Fibroblast of lung (primary cell): ENCODE results near the gene GAB2. TPM values are rescaled to one million over a fixed set of nuclear protein-coding genes. Genes with fewer than 3 reads are reported as not detected.
A peak's percentile ranks its signal among the peaks of the same experiment; 100 is the strongest.

ENCODE experiments used
- DNase-seq, 2 donors: peaks; one replicate each; pipeline versions ENCODE4 v3.0.0 to v3.0.0-alpha.2; 2010; ENCODE audit warnings: low read depth in 2 of 2
- H2AFZ ChIP-seq: 2 replicates; pipeline ENCODE4 v1.5.1; 2012; ENCODE audit warnings: low read length, control low read depth, inconsistent platforms
- H3K27ac ChIP-seq: 2 replicates; pipeline ENCODE4 v1.5.1; 2011; ENCODE audit warnings: low read length, control low read depth; ENCODE audit not compliant: insufficient read depth
- H3K27me3 ChIP-seq: 2 replicates; pipeline ENCODE4 v1.5.1; 2011; ENCODE audit warnings: mild to moderate bottlenecking, low read length; ENCODE audit not compliant: control insufficient read depth, insufficient read depth
- H3K36me3 ChIP-seq: 2 replicates; pipeline ENCODE4 v1.5.1; 2011; ENCODE audit warnings: low read length; ENCODE audit not compliant: control insufficient read depth, insufficient read depth
- H3K4me1 ChIP-seq: 2 replicates; pipeline ENCODE4 v1.5.1; 2011; ENCODE audit warnings: low read length; ENCODE audit not compliant: control insufficient read depth, insufficient read depth; ENCODE audit errors: extremely low read depth
- H3K4me2 ChIP-seq: 2 replicates; pipeline ENCODE4 v1.5.1; 2011; ENCODE audit warnings: low read length, control low read depth; ENCODE audit not compliant: insufficient read depth; ENCODE audit errors: extremely low read depth
- H3K4me3 ChIP-seq, 4 experiments: fragments of 200-600 bp in 1 of 4; sonication (generic) in 1 of 4; replicated peaks in 1 of 4; 2 replicates each; pipeline ENCODE4 v1.5.1; 2011 to 2016; ENCODE audit warnings: low read length in 4 of 4, low read depth in 3 of 4, mild to moderate bottlenecking in 3 of 4, control low read depth in 2 of 4, inconsistent platforms in 1 of 4, mixed read lengths in 1 of 4; ENCODE audit not compliant: insufficient read depth in 1 of 4; ENCODE audit errors: control extremely low read depth in 1 of 4
- H3K79me2 ChIP-seq: 2 replicates; pipeline ENCODE4 v1.5.1; 2012; ENCODE audit warnings: mild to moderate bottlenecking, low read length, inconsistent platforms; ENCODE audit not compliant: control insufficient read depth, insufficient read depth
- H3K9ac ChIP-seq: 2 replicates; pipeline ENCODE4 v1.5.1; 2011; ENCODE audit warnings: mild to moderate bottlenecking, low read length, control low read depth; ENCODE audit not compliant: insufficient read depth
- H3K9me3 ChIP-seq: 2 replicates; pipeline ENCODE4 v1.5.1; 2012; ENCODE audit warnings: low read depth, low read length; ENCODE audit not compliant: control insufficient read depth, insufficient read depth
- H4K20me1 ChIP-seq: 2 replicates; pipeline ENCODE4 v1.5.1; 2011; ENCODE audit warnings: low read length; ENCODE audit not compliant: control insufficient read depth, insufficient read depth; ENCODE audit errors: extremely low read depth
- EZH2 ChIP-seq: IDR thresholded peaks from 2 replicates; pipeline ENCODE4 v1.5.1; 2012; ENCODE audit warnings: low read length, control low read depth, mild to moderate bottlenecking; ENCODE audit errors: missing control alignments
- polyA plus RNA-seq, 2 donors: library from polyadenylated mRNA; depleted of rRNA in 1 of 2; stranded (reverse) in 1 of 2; unstranded in 1 of 2; fragments of >200 nt; gene quantifications; 2 replicates each; pipeline ENCODE4 v1.2.1, GENCODE V29; 2011 to 2012; ENCODE audit warnings: missing spikeins in 1 of 2
- total RNA-seq: library from RNA; depleted of rRNA; stranded (reverse); fragments of >200 nt; gene quantifications from 2 replicates; pipeline ENCODE4 v1.2.1, GENCODE V29; 2014
- TF ChIP-seq, protein P1 (sequence below), 2 donors: IDR thresholded peaks in 1 of 2; conservative IDR thresholded peaks in 1 of 2; 1 replicate in 1 of 2; 2 replicates in 1 of 2; pipeline ENCODE4 v1.5.1; 2011 to 2012; ENCODE audit warnings: low read length in 2 of 2, control low read depth in 1 of 2, inconsistent platforms in 1 of 2, low read depth in 1 of 2, mild to moderate bottlenecking in 1 of 2

Gene GAB2
- total and polyA plus RNA-seq, 2 donors (not counting 1 experiment from before 2014, with no cell fraction given): 7.1 to 14.0 TPM

DNA sequence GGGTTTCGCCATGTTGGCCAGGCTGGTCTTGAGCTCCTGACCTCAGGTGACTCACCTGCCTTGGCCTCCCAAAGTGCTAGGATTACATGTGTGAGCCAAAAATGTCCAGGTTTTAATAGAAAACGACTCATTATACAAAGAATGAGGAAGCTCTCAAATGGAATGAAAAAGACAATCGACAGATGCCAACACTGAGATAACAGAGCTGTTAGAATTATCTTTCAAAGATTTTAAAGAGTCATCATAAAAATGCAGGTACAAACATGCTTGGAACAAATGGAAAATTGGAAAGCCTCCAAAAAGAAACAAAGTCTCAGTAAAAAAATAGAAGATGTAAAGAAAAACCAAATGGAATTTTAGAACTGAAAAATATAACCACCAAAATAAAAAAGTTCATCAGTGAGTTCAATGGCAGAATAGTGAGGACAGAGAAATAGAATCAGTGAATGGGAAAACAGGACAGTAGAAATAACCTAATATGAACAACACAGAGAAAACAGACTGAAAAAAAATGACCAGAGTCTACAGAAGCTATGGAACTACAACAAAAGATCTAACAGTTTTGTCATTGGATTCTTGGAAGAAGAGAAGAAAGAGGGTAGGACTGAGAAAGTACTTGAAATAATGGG is 10.9 kb downstream of the GAB2 start:
- Histone ChIP-seq H3K79me2 (peaks cover 2% of the 10 kb centered on the region), H3K9ac (no peak overlapping the region), H3K4me2 (no peak overlapping the region), H3K9me3 (no peaks in the 10 kb centered on the region), H3K4me1 (no peaks in the 10 kb centered on the region), H3K36me3 (no peaks in the 10 kb centered on the region), H3K4me3 (no peak overlapping the region), H4K20me1 (no peaks in the 10 kb centered on the region), H2AFZ (no peak overlapping the region), H3K27ac (no peak overlapping the region), H3K27me3 (no peaks in the 10 kb centered on the region)
- no peak for TF ChIP-seq EZH2
- TF ChIP-seq, protein P1, sequence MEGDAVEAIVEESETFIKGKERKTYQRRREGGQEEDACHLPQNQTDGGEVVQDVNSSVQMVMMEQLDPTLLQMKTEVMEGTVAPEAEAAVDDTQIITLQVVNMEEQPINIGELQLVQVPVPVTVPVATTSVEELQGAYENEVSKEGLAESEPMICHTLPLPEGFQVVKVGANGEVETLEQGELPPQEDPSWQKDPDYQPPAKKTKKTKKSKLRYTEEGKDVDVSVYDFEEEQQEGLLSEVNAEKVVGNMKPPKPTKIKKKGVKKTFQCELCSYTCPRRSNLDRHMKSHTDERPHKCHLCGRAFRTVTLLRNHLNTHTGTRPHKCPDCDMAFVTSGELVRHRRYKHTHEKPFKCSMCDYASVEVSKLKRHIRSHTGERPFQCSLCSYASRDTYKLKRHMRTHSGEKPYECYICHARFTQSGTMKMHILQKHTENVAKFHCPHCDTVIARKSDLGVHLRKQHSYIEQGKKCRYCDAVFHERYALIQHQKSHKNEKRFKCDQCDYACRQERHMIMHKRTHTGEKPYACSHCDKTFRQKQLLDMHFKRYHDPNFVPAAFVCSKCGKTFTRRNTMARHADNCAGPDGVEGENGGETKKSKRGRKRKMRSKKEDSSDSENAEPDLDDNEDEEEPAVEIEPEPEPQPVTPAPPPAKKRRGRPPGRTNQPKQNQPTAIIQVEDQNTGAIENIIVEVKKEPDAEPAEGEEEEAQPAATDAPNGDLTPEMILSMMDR (conservative IDR thresholded peaks at IDR 0.05 in 1 of 2, IDR thresholded peaks at IDR 0.05 in 1 of 2; ENCODE audit: low read depth in 1 of 2, low read length in 2 of 2): no peak
- peak in 1 of 2 donors; percentile 10 for DNase-seq

DNA sequence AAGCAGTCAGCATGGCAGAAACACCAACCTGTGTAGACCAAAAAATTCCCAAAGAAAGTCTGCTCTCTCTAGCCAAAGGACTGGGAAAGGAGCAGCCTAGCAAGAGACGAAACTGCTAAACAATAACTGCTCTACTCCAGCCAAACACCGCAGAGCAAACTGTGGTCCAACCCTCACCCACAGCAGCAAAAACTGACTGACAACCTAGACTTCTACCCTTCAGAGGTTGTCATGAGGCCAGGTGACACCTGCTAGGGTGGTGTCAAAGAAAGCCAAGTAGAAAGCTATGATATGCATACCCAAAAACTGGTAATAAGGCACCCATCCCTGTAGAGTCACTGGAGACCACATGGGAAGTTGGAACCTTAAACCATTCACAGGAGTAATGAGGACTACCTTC is 11.8 kb downstream of the GAB2 start:
- H3K9ac ChIP-seq: no peak overlapping the region
- no peaks in the 10 kb centered on the region for H3K4me1 ChIP-seq
- peaks cover 2% of the 10 kb centered on the region for H3K79me2 ChIP-seq
- no peaks in the 10 kb centered on the region for H3K9me3 ChIP-seq
- no peaks in the 10 kb centered on the region for H3K27me3 ChIP-seq
- no peaks in the 10 kb centered on the region for H4K20me1 ChIP-seq
- H3K27ac ChIP-seq: no peak overlapping the region
- no peak overlapping the region for H3K4me2 ChIP-seq
- H3K36me3 ChIP-seq: no peaks in the 10 kb centered on the region
- DNase-seq: no peak
- no peak overlapping the region for H3K4me3 ChIP-seq
- no peak for TF ChIP-seq EZH2
- TF ChIP-seq, protein P1 (conservative IDR thresholded peaks at IDR 0.05 in 1 of 2, IDR thresholded peaks at IDR 0.05 in 1 of 2; ENCODE audit: low read depth in 1 of 2, low read length in 2 of 2): no peak
- H2AFZ ChIP-seq: no peak overlapping the region

DNA sequence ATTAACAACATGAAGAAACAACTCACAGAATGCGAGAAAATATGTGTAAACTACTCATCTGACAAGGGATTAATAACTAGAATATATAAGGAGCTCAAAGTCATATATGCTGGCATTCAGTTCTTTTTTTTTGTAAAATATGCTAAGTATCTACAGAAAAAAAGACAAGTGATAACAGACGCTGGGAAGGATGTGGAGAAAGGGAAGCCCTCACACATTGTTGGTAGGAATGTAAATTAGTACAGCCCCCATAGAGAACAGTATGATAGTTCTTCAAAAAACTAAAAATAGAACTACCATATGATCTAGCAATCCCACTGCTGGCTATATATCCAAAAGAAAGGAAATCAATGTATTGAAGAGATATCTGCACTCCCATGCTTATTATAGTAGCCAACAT is 13.8 kb downstream of the GAB2 start:
- Histone ChIP-seq H3K27ac (no peak overlapping the region), H3K27me3 (no peaks in the 10 kb centered on the region), H3K4me3 (no peak overlapping the region), H3K4me2 (no peak overlapping the region), H4K20me1 (no peaks in the 10 kb centered on the region), H3K9me3 (no peaks in the 10 kb centered on the region), H3K36me3 (no peaks in the 10 kb centered on the region), H2AFZ (no peak overlapping the region), H3K9ac (no peak overlapping the region), H3K79me2 (no peaks in the 10 kb centered on the region), H3K4me1 (no peaks in the 10 kb centered on the region)
- DNase-seq: no peak
- TF ChIP-seq EZH2: no peak
- TF ChIP-seq, protein P1 (conservative IDR thresholded peaks at IDR 0.05 in 1 of 2, IDR thresholded peaks at IDR 0.05 in 1 of 2; ENCODE audit: low read depth in 1 of 2, low read length in 2 of 2): no peak
